ENCODE data around the gene B3GLCT.
"Not testable (repeated sequence)": the region's sequence is repeated elsewhere in the genome, so short reads cannot be mapped to it uniquely, and the experiment has no call there.

The B3GLCT gene

DNA sequence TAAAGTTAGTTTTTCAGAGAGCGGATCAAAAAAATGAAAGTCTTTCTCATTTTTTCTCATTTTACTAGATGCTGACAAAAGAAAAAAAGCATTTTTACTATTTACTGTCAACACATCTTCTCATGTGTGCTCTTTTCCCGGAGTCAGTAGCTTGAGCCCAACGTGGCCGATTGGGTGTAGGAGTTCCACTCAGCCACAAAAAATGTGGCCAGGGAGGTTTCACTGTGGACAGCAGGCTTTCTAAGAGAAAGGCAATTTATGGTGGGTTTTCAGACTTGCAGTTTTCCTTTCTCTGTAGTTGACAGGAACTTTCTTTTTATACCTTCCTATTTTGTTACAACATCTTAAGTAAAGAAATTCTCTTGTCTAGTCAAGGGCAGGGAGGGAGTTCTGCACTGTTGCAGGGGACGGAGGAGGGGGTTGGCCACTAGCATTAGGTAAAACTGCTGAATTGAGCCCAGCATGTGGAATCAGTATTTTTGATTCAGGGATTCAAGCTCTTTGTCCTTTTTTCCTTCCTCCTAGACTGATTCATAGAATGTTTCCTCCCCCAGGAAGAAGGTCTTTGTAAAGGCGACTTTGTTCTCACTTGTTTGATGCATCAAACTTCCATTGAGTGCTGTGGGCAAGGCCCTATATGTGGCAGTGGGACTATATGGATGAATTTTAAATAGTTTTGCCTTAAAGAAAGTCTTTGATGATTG is 123.1 kb downstream of the B3GLCT start:
- Histone ChIP-seq H3K36me3 (ENCODE audit: control insufficient read depth in 2 of 2, insufficient read depth in 2 of 2, low read length in 2 of 2) (peaks cover 7 to 16% of the 10 kb centered on the region in 2 donors), H3K9ac (ENCODE audit: low read length in 2 of 2) (no peak overlapping the region), H3K27me3 (ENCODE audit: control insufficient read depth in 1 of 2, insufficient read depth in 2 of 2, low read length in 2 of 2) (no peaks in the 10 kb centered on the region), H3K9me3 (ENCODE audit: control insufficient read depth in 2 of 2, low read length in 2 of 2) (no peaks in the 10 kb centered on the region), H3K4me1 (ENCODE audit: control insufficient read depth, insufficient read depth, low read length) (no peaks in the 10 kb centered on the region), H3K27ac (ENCODE audit: low read length) (no peak overlapping the region), H3K4me3 (ENCODE audit: low read length in 2 of 2) (no peak overlapping the region)

DNA sequence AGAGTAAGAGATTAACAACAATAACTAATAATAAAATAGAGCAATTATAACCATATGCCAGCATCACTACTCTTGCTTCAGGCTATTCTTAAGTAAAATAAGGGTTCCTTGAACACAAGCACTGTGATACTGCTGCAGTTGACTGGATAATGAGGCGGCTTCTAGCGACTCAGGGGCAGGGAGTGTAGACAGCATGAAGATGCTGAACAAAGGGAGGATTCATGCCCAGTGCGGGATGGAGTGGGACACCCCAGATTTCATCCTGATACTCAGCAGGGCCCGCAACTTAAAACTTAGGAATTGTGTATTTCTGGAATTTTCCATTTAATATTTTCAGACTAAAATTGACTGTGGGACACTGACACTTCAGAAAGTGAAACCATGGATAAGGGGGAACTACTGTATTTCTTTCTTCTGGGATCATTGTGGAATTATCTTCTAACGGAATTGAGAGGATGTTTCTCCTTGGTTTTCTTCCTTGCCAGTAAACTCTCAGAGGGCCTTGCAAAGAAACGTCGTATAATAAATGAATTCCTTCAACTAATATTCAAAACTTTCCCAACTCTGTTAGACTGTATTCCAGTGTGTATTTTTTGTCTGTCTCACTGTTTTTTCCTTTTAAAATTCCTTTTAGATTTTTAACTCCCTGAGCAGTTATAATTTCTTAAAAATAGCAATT is 127.5 kb downstream of the B3GLCT start:
- Histone ChIP-seq H3K36me3 (ENCODE audit: control insufficient read depth in 2 of 2, insufficient read depth in 2 of 2, low read length in 2 of 2) (peaks cover 7 to 9% of the 10 kb centered on the region in 2 donors), H3K27me3 (ENCODE audit: control insufficient read depth in 1 of 2, insufficient read depth in 2 of 2, low read length in 2 of 2) (no peaks in the 10 kb centered on the region), H3K9ac (ENCODE audit: low read length in 2 of 2) (no peak overlapping the region), H3K9me3 (ENCODE audit: control insufficient read depth in 2 of 2, low read length in 2 of 2) (no peaks in the 10 kb centered on the region), H3K4me1 (ENCODE audit: control insufficient read depth, insufficient read depth, low read length) (no peaks in the 10 kb centered on the region), H3K4me3 (ENCODE audit: low read length in 2 of 2) (no peak overlapping the region), H3K27ac (ENCODE audit: low read length) (no peak overlapping the region)

DNA sequence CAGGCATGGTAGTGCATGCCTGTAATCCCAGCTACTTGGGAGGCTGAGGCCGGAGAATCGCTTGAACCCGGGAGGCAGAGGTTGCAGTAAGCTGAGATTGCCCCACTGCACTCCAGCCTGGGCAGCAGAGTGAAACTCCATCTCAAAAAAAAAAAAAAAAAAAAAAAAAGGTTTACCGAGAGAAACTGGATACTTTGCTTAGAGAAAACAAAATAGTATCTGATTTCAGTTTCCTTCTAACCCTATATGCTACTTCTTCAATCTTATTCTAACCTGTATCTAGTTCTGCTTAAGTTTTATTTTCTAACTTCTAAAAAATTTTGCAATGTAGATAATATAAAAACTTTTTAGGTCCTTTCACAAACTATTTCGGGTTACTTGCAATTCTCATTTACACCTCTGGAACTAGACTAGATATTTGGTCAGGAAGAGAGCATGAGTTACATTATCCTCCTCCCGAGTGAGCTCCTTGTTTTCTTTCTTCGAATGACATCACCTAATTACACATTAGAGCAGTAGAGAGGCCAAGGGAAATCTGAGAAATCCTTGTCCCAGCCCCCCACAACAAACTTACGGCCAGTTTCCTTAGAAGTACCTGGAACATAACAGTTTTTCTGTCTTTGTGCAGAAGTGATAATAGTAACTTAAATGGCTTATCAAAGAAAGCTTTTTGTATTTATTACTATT is 128.9 kb downstream of the B3GLCT start:
- no peaks in the 10 kb centered on the region for H3K27me3 ChIP-seq (ENCODE audit: control insufficient read depth in 1 of 2, insufficient read depth in 2 of 2, low read length in 2 of 2)
- H3K9me3 ChIP-seq (ENCODE audit: control insufficient read depth in 2 of 2, low read length in 2 of 2), result no peaks in the 10 kb centered on the region
- no peak overlapping the region for H3K9ac ChIP-seq (ENCODE audit: low read length in 2 of 2)
- no peaks in the 10 kb centered on the region for H3K4me1 ChIP-seq (ENCODE audit: control insufficient read depth, insufficient read depth, low read length)
- H3K4me3 ChIP-seq (ENCODE audit: low read length in 2 of 2), result no peak overlapping the region
- peaks cover 6 to 7% of the 10 kb centered on the region in 2 donors for H3K36me3 ChIP-seq (ENCODE audit: control insufficient read depth in 2 of 2, insufficient read depth in 2 of 2, low read length in 2 of 2)
- H3K27ac ChIP-seq (ENCODE audit: low read length), result no peak overlapping the region

DNA sequence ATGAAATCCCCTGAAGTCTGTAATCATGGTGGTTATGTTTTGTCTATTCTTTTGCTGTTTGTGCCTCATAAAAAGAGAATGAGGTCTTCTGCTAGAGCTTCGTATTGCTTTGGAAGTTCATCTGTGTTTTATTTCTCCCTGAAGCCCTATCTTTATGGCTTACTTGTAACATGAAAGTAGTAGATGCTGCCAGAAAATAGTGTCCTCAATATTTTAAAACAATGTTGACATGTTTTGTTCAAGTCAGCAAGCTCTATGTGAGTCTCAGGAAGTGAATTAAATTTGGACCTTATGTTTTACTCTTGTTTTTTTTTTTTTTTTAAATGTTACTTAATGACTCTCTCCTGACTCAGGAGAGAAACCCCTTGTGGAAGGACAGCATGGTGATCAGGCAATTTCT is 130.5 kb downstream of the B3GLCT start:
- no peak overlapping the region for H3K27ac ChIP-seq (ENCODE audit: low read length)
- no peaks in the 10 kb centered on the region for H3K4me1 ChIP-seq (ENCODE audit: control insufficient read depth, insufficient read depth, low read length)
- no peaks in the 10 kb centered on the region for H3K27me3 ChIP-seq (ENCODE audit: control insufficient read depth in 1 of 2, insufficient read depth in 2 of 2, low read length in 2 of 2)
- H3K9ac ChIP-seq (ENCODE audit: low read length in 2 of 2), result no peak overlapping the region
- H3K36me3 ChIP-seq (ENCODE audit: control insufficient read depth in 2 of 2, insufficient read depth in 2 of 2, low read length in 2 of 2), result peaks cover 0 to 4% of the 10 kb centered on the region in 2 donors
- no peaks in the 10 kb centered on the region for H3K9me3 ChIP-seq (ENCODE audit: control insufficient read depth in 2 of 2, low read length in 2 of 2)
- no peak overlapping the region for H3K4me3 ChIP-seq (ENCODE audit: low read length in 2 of 2)

DNA sequence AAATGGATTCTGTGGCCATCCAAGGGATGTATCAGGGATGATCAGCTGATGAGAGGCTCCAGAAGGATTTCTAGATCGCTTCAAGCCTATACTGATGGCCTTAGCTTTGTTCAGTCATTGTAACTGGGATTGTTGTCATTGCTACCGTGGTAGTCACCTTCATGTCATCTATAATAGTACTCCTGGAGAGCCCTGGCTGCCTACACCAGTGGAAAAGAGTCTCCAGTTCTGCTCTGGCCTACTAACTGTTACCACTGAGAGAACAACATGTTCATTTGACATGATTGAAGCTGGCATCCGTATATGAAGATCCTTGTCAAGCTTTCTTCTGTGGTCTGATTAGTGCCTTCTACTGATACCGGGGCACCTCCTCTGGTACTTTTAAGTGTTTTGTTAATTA is 131.3 kb downstream of the B3GLCT start:
- Histone ChIP-seq H3K4me3 (ENCODE audit: low read length in 2 of 2) (no peak overlapping the region), H3K9me3 (ENCODE audit: control insufficient read depth in 2 of 2, low read length in 2 of 2) (no peaks in the 10 kb centered on the region), H3K4me1 (ENCODE audit: control insufficient read depth, insufficient read depth, low read length) (no peaks in the 10 kb centered on the region), H3K27ac (ENCODE audit: low read length) (no peak overlapping the region), H3K9ac (ENCODE audit: low read length in 2 of 2) (no peak overlapping the region), H3K27me3 (ENCODE audit: control insufficient read depth in 1 of 2, insufficient read depth in 2 of 2, low read length in 2 of 2) (no peaks in the 10 kb centered on the region), H3K36me3 (ENCODE audit: control insufficient read depth in 2 of 2, insufficient read depth in 2 of 2, low read length in 2 of 2) (peaks cover 0 to 4% of the 10 kb centered on the region in 2 donors)

DNA sequence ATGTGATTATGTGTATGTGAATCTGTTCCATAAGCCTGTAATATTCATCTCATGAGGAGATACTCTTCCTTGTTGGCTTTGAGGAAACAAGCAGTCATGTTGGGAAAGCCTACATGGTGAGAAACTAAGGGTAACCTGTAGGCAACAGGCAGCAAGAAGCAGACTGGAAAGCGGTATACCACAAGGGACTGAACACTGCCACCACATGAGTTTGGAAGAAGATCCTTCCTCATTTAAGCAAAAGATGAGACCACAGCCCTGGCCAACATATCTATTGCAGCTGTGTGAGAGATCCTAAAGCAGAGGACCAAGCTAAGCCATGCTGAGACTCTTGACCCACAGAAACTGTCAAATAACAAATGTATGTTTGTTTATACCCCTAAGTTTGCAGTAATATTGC is 134.8 kb downstream of the B3GLCT start:
- H3K4me1 ChIP-seq (ENCODE audit: control insufficient read depth, insufficient read depth, low read length), result no peaks in the 10 kb centered on the region
- H3K27me3 ChIP-seq (ENCODE audit: control insufficient read depth in 1 of 2, insufficient read depth in 2 of 2, low read length in 2 of 2), result no peaks in the 10 kb centered on the region
- no peak overlapping the region for H3K9ac ChIP-seq (ENCODE audit: low read length in 2 of 2)
- peaks cover 0 to under 1% of the 10 kb centered on the region in 2 donors for H3K36me3 ChIP-seq (ENCODE audit: control insufficient read depth in 2 of 2, insufficient read depth in 2 of 2, low read length in 2 of 2)
- H3K9me3 ChIP-seq (ENCODE audit: control insufficient read depth in 2 of 2, low read length in 2 of 2), result no peaks in the 10 kb centered on the region
- no peak overlapping the region for H3K4me3 ChIP-seq (ENCODE audit: low read length in 2 of 2)
- no peak overlapping the region for H3K27ac ChIP-seq (ENCODE audit: low read length)

DNA sequence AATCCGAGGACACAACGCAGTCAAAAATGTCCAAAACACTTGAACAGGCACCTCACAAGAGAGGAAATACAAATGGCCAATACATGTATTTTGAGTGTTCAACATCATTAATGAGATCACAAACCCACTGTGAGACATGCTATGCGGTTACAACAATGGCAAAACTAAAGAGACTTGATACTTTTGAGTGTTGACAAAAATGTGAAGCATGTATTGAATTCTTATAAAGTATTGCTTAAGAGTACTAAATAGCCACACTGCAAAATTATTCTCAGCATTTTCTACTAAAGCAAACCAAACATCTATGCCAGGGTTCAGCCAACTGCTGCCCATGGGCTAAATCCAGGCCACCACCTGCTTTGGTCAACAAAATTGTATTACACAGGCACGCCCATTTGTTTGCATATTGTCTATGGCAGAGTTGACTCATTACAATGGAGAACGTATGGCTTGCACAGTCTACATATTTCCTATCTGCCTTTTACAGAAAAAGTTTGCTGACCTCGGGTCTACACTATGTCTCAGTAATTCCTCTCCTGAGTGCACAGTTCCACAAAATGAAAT is 135.3 kb downstream of the B3GLCT start:
- no peak overlapping the region for H3K4me3 ChIP-seq (ENCODE audit: low read length in 2 of 2)
- H3K4me1 ChIP-seq (ENCODE audit: control insufficient read depth, insufficient read depth, low read length), result no peaks in the 10 kb centered on the region
- H3K27me3 ChIP-seq (ENCODE audit: control insufficient read depth in 1 of 2, insufficient read depth in 2 of 2, low read length in 2 of 2), result no peaks in the 10 kb centered on the region

DNA sequence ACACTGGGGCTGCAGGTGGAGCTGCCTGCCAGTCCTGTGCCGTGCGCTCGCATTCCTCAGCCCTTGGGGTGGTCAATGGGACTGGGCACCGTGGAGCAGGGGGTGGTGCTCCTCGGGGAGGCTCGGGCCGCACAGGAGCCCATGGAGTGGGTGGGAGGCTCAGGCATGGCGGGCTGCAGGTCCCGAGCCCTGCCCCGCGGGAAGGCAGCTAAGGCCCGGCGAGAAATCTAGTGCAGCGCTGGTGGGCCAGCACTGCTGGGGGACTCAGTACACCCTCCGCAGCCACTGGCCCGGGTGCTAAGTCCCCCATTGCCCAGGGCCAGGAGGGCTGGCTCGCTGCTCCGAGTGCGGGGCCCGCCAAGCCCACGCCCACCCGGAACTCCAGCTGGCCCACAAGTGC is 139.8 kb downstream of the B3GLCT start:
- not testable (repeated sequence) for H3K27me3 ChIP-seq (ENCODE audit: control insufficient read depth in 1 of 2, insufficient read depth in 2 of 2, low read length in 2 of 2); H3K27ac ChIP-seq (ENCODE audit: low read length); H3K9ac ChIP-seq (ENCODE audit: low read length in 2 of 2)

More for the DNA sequence above, 135.3 kb downstream of the B3GLCT start:
- Histone ChIP-seq H3K36me3 (ENCODE audit: control insufficient read depth in 2 of 2, insufficient read depth in 2 of 2, low read length in 2 of 2) (no peaks in the 10 kb centered on the region), H3K9me3 (ENCODE audit: control insufficient read depth in 2 of 2, low read length in 2 of 2) (no peaks in the 10 kb centered on the region), H3K27ac (ENCODE audit: low read length) (no peak overlapping the region), H3K9ac (ENCODE audit: low read length in 2 of 2) (no peak overlapping the region)

DNA sequence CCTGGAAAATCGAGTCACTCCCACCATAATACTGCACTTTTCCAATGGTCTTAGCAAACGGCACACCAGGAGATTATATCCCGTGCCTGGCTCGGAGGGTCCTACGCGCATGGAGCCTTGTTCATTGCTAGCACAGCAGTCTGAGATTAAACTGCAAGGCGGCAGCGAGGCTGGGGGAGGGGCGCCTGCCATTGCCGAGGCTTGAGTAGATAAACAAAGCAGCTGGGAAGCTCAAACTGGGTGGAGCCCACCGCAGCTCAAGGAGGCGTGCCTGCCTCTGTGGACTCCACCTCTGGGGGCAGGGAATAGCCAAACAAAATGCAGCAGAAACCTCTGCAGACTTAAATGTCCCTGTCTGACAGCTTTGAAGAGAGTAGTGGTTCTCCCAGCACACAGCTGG is 141.1 kb downstream of the B3GLCT start:
- H3K9me3 ChIP-seq (ENCODE audit: control insufficient read depth in 2 of 2, low read length in 2 of 2); H3K27me3 ChIP-seq (ENCODE audit: control insufficient read depth in 1 of 2, insufficient read depth in 2 of 2, low read length in 2 of 2); H3K36me3 ChIP-seq (ENCODE audit: control insufficient read depth in 2 of 2, insufficient read depth in 2 of 2, low read length in 2 of 2); H3K4me3 ChIP-seq (ENCODE audit: low read length in 2 of 2); H3K27ac ChIP-seq (ENCODE audit: low read length); H3K4me1 ChIP-seq (ENCODE audit: control insufficient read depth, insufficient read depth, low read length); H3K9ac ChIP-seq (ENCODE audit: low read length in 2 of 2): not testable (repeated sequence)

More for the DNA sequence above, 139.8 kb downstream of the B3GLCT start:
- not testable (repeated sequence) for H3K9me3 ChIP-seq (ENCODE audit: control insufficient read depth in 2 of 2, low read length in 2 of 2); H3K4me1 ChIP-seq (ENCODE audit: control insufficient read depth, insufficient read depth, low read length); H3K36me3 ChIP-seq (ENCODE audit: control insufficient read depth in 2 of 2, insufficient read depth in 2 of 2, low read length in 2 of 2); H3K4me3 ChIP-seq (ENCODE audit: low read length in 2 of 2)

DNA sequence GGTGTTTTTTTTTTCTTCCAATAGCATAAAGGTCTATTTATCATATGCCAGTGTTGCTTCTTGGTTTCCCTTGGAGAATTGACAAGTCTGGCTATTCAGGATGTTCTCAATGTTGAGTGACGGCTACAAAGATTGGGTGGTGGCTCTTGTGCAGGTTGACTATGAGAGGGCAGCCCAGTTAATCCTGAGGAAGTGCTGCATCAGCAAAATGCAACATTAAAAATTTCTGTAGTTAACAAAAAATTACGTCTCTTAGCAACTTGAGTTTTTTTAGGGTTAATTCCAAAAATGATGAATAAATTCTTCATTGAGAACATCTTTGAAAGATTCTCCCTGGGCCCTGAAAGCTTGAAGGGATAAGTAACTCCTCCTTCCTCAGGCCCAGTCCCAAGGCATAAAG is 147.1 kb downstream of the B3GLCT start:
- H3K4me1 ChIP-seq (ENCODE audit: control insufficient read depth, insufficient read depth, low read length), result peaks cover 2% of the 10 kb centered on the region

More for the DNA sequence above, 147.1 kb downstream of the B3GLCT start:
- Histone ChIP-seq H3K27me3 (ENCODE audit: control insufficient read depth in 1 of 2, insufficient read depth in 2 of 2, low read length in 2 of 2) (peaks cover 4% of the 10 kb centered on the region in 2 donors), H3K4me3 (ENCODE audit: low read length in 2 of 2) (no peak overlapping the region), H3K36me3 (ENCODE audit: control insufficient read depth in 2 of 2, insufficient read depth in 2 of 2, low read length in 2 of 2) (no peaks in the 10 kb centered on the region), H3K9me3 (ENCODE audit: control insufficient read depth in 2 of 2, low read length in 2 of 2) (no peaks in the 10 kb centered on the region), H3K9ac (ENCODE audit: low read length in 2 of 2) (no peak overlapping the region), H3K27ac (ENCODE audit: low read length) (no peak overlapping the region)

Measured in stomach smooth muscle (tissue), 2 donors.